ENCODE results near the gene GAK. TPM values are rescaled to one million over a fixed set of nuclear protein-coding genes. Genes with fewer than 3 reads are reported as not detected.

GAK gene
- total RNA-seq, 1 donor from 2014 or later = 27.6 TPM

DNA sequence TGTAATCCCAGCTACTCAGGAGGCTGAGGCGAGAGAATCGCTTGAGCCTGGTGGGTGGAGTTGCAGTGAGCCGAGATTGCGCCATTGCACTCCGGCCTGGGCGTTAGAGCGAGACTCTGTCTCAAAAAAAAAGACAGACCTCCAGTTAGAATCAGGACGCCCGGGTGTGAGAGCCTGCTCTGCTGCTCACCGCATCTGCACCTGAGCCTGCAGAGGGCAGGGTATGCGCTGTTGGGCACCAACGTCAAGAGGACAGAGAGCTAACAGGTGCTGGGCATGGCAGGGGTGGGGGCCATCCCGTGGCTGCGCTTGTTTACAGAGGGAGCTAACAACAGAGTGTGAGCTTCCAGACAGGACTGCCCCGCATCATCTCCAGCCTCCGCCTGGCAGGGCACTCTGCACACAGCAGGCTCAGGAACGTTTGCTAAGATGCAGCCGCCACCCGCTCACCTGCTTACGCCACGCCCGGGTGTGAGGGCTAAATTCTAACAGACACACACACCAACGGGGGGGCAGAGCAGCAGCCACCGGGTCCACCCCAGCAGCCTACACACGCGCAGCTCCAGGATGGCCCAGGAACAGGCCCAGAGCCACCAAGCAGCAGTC, 56.2 kb downstream of the GAK start:
- Histone ChIP-seq H3K4me3 (no peak overlapping the region), H3K27me3 (no peaks in the 10 kb centered on the region), H3K36me3 (no peaks in the 10 kb centered on the region), H2AFZ (replicated peaks) (no peak overlapping the region), H3K27ac (no peak overlapping the region), H3K79me2 (ENCODE audit: low read depth) (no peaks in the 10 kb centered on the region), H3K4me1 (no peaks in the 10 kb centered on the region), H3F3A (ENCODE audit: low read depth) (no peaks in the 10 kb centered on the region), H4K20me1 (ENCODE audit: low read depth) (no peaks in the 10 kb centered on the region), H3K9me3 (ENCODE audit: low read depth) (no peaks in the 10 kb centered on the region), H3K4me2 (no peak overlapping the region), H3K9ac (no peak overlapping the region)
- H3K9me3 Mint-ChIP-seq = no peaks in the 10 kb centered on the region
- peaks cover 10% of the 10 kb centered on the region for H3K27me3 Mint-ChIP-seq (ENCODE audit: insufficient read depth, low read depth)
- no peak for TF ChIP-seq EZH2 (IDR thresholded peaks at IDR 0.05)
- TF ChIP-seq EZH2phosphoT487 (IDR thresholded peaks at IDR 0.05) = no peak
- TF ChIP-seq, protein P1, sequence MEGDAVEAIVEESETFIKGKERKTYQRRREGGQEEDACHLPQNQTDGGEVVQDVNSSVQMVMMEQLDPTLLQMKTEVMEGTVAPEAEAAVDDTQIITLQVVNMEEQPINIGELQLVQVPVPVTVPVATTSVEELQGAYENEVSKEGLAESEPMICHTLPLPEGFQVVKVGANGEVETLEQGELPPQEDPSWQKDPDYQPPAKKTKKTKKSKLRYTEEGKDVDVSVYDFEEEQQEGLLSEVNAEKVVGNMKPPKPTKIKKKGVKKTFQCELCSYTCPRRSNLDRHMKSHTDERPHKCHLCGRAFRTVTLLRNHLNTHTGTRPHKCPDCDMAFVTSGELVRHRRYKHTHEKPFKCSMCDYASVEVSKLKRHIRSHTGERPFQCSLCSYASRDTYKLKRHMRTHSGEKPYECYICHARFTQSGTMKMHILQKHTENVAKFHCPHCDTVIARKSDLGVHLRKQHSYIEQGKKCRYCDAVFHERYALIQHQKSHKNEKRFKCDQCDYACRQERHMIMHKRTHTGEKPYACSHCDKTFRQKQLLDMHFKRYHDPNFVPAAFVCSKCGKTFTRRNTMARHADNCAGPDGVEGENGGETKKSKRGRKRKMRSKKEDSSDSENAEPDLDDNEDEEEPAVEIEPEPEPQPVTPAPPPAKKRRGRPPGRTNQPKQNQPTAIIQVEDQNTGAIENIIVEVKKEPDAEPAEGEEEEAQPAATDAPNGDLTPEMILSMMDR (IDR thresholded peaks at IDR 0.05) = no peak
- H3K36me3 Mint-ChIP-seq = peaks cover 19% of the 10 kb centered on the region
- no peak for DNase-seq (ENCODE audit: low spot score)
- H3K27ac Mint-ChIP-seq = no peak overlapping the region
- H3K4me1 Mint-ChIP-seq = peaks cover 6% of the 10 kb centered on the region
- no peak overlapping the region for H3K4me3 Mint-ChIP-seq

DNA sequence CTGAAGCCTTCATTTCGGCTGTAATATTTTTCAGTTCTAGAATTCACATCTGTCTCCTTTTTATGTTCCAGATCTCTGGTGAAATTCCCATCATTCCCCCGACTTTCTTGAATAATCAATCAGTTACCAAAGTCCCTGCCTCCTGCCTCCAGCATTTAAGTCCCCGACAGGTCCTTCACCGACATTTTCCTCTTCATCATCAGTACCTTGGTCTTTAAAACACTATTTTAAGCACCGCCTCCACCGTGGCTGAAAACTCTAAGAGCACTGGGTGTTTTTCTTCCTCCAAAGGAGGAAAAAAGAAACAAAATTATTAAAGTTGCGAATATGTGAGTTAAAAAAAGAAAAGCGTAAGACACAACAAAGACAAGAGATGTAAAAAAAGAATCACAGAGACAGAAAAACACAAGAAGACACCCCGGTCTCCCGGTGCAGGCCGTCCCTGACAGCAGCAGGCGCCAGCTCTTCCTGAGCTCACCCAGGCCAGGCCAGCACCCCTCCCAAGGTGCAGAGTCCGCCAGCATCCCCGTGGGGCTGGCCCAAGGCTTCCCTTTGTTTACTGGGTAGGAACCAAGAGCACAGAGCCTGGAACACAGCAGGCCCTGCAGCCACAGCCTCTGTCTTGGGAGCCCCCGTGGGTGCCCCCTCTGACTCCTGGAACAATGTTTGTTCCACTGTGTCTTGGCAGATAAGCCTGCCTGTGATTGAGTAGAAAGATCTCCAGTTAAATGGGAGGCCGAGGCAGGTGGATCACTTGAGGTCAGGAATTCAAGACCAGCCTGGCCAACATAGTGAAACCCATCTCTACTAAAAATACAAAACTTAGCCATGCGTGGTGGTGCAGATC, 56.9 kb downstream of the GAK start:
- Mint-ChIP-seq H3K9me3 (no peaks in the 10 kb centered on the region), H3K4me1 (peaks cover 6% of the 10 kb centered on the region), H3K27ac (no peak overlapping the region), H3K36me3 (peaks cover 19% of the 10 kb centered on the region), H3K27me3 (ENCODE audit: insufficient read depth, low read depth) (peaks cover 10% of the 10 kb centered on the region), H3K4me3 (no peak overlapping the region)
- Histone ChIP-seq H2AFZ (replicated peaks) (no peak overlapping the region), H3K4me2 (no peak overlapping the region), H3K9me3 (ENCODE audit: low read depth) (no peaks in the 10 kb centered on the region), H3K9ac (no peak overlapping the region), H3K27ac (no peak overlapping the region), H3K36me3 (no peaks in the 10 kb centered on the region), H3K4me3 (no peak overlapping the region), H4K20me1 (ENCODE audit: low read depth) (no peaks in the 10 kb centered on the region), H3K27me3 (no peaks in the 10 kb centered on the region), H3F3A (ENCODE audit: low read depth) (no peaks in the 10 kb centered on the region), H3K4me1 (no peaks in the 10 kb centered on the region), H3K79me2 (ENCODE audit: low read depth) (no peaks in the 10 kb centered on the region)
- DNase-seq (ENCODE audit: low spot score) = no peak
- TF ChIP-seq EZH2 (IDR thresholded peaks at IDR 0.05) (no peak), EZH2phosphoT487 (IDR thresholded peaks at IDR 0.05) (no peak)
- TF ChIP-seq, protein P1 (IDR thresholded peaks at IDR 0.05) = no peak

DNA sequence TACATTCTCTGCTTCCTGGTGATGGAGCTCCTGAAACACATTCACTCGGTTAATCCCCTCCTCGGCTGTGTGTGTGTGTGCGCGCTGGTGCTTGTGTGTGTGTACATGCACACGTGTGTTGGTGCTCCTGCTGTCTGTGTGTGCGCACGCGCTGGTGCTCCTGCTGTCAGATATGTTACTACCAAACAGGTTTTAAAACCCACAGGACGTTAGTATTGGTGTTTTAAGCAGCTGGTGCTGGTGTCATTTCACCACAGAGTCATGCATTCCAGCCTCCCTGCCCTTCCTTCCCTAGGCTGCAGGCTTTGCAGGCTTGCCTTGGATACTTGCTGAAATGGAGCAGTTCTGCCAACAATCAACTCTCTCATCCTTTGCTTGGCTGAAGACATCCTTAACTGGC, 58.1 kb downstream of the GAK start:
- Mint-ChIP-seq H3K27ac (no peak overlapping the region), H3K9me3 (no peaks in the 10 kb centered on the region), H3K4me1 (peaks cover 6% of the 10 kb centered on the region), H3K27me3 (ENCODE audit: insufficient read depth, low read depth) (peaks cover 13% of the 10 kb centered on the region), H3K4me3 (no peak overlapping the region), H3K36me3 (peaks cover 20% of the 10 kb centered on the region)
- H4K20me1 ChIP-seq (ENCODE audit: low read depth) = no peaks in the 10 kb centered on the region
- no peaks in the 10 kb centered on the region for H3K9me3 ChIP-seq (ENCODE audit: low read depth)
- H3F3A ChIP-seq (ENCODE audit: low read depth) = no peaks in the 10 kb centered on the region
- no peak overlapping the region for H3K4me2 ChIP-seq
- no peaks in the 10 kb centered on the region for H3K4me1 ChIP-seq
- H3K36me3 ChIP-seq = no peaks in the 10 kb centered on the region
- no peak for TF ChIP-seq EZH2 (IDR thresholded peaks at IDR 0.05)
- TF ChIP-seq, protein P1 (IDR thresholded peaks at IDR 0.05) = no peak
- no peaks in the 10 kb centered on the region for H3K79me2 ChIP-seq (ENCODE audit: low read depth)
- H3K27ac ChIP-seq = no peak overlapping the region
- no peak overlapping the region for H3K4me3 ChIP-seq
- no peaks in the 10 kb centered on the region for H3K27me3 ChIP-seq
- H2AFZ ChIP-seq (replicated peaks) = no peak overlapping the region
- no peak overlapping the region for H3K9ac ChIP-seq
- no peak for DNase-seq (ENCODE audit: low spot score)
